DMS153 treated with DMSO at 0.1 percent for 48 hours (cell line): Measurements from ENCODE around the gene TCL1B.
A peak's percentile ranks its signal among the peaks of the same experiment; 100 is the strongest.
"Not testable (repeated sequence)": the region's sequence is repeated elsewhere in the genome, so short reads cannot be mapped to it uniquely, and the experiment has no call there.

Source experiments
- DNase-seq: peaks from one replicate; lab custom pipeline; 2025; ENCODE audit not compliant: unreplicated experiment; lab: John Stamatoyannopoulos, UW

TCL1B gene, protein sequence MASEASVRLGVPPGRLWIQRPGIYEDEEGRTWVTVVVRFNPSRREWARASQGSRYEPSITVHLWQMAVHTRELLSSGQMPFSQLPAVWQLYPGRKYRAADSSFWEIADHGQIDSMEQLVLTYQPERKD

DNA sequence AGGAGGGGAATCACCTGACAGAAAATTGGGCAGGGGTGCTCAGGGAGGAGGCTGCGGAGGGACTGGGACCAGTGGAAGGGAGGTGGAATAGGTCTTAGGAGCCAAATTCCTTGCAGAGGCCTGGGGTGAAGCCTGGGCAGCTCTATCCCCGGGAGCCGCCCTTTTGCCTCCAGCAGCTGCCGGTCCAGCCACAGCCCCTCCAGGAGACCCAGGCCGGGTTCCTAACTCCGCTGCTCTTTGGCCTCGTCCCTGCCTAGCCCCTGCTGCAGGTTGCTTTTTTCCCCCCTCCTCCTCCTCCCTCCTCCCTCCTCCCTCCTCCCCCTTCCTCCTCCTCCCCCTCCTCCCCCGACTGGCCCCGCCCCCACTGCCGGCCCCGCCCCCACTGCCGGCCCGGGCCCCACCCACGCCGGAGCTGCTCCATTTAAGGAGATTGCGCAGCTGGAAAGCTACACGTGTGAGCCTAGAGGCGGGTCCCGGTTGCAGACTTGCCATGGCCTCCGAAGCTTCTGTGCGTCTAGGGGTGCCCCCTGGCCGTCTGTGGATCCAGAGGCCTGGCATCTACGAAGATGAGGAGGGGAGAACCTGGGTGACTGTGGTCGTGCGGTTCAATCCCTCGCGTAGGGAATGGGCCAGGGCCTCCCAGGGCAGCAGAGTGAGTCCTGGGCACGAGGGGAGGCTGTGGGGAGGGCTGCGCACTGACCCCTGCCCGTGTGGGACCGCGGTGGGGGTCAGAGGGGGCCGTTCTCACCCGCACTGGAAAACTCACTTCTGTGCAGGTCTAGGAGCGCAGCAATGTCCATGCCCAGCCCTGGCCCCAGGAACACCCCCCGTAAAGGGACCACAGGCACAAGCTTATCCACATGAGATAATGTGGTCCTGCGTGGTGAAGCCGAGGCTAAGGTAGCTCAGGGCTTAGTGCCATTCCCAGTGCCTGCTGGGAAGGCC is at the start of gene TCL1B:
Gene TCL1B (plus strand): TSS at position 449 of the 945 bp plus-strand sequence. CDS start 42 bp downstream, at position 491.
- no peak for DNase-seq

GRCh38 chr14:95644981-95645380 is 41.2 kb upstream of the TCL1B start:
- DNase-seq: no peak

DNA sequence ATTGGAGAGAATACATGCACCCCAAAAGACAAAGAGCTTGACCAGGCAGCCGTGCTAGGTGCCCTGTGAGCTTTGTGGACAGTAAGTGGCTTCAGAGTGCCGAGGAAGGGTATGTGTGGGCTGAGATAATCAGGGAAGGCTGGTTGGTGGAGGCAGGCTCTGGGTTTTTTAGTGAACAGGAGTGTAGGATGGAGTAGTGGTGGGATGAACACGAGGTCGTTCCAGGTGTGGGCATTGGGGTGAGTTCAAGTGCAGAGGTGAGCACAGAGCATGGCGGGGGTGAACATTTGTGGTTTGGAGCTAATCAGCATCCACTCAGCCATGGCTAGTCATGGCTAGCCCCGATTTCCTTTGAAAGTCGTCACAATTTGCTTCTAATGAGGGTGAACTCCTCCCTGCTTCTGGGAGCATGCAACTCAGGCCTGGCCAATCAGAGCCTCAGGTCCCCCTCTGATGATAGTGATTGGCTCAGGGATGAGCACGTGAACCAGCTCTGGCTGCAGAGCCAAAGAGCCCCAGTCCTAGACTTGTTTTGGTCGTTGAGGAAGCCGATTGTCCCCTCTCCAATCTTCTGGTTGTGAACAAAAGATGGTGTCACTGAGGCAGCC is 40.7 kb upstream of the TCL1B start:
- no peak for DNase-seq

- DNase-seq: no peak
These were observed 38.3 kb upstream of the TCL1B start for GRCh38 chr14:95647926-95648325.

GRCh38 chr14:95649230-95649629 is 37.0 kb upstream of the TCL1B start:
- DNase-seq: peak; percentile 50

- DNase-seq: no peak
These were observed 35.2 kb upstream of the TCL1B start for GRCh38 chr14:95651028-95651427.

- DNase-seq: no peak
These were observed 34.2 kb upstream of the TCL1B start for GRCh38 chr14:95651821-95652583.

- no peak for DNase-seq
These were observed 33.5 kb upstream of the TCL1B start for GRCh38 chr14:95652690-95653089.

DNA sequence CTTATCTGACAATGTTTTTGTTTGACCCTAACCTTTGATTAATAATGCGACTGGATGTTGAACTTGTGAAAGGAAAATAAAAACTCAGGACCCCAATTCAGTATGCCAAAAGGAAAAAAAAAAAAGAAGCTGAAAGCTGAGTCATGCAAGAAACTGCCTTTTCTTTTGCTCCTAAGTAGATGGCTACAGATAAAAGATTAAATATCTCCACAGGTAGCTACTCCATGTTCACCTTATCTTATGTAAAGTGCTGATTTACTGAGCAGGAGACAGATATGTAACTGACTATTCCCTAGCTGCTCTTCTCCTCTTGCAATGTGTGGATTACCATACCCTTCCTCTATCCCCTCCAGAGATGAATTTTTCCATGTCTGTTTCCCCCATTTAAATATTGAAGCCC is 30.8 kb upstream of the TCL1B start:
- DNase-seq: no peak

DNA sequence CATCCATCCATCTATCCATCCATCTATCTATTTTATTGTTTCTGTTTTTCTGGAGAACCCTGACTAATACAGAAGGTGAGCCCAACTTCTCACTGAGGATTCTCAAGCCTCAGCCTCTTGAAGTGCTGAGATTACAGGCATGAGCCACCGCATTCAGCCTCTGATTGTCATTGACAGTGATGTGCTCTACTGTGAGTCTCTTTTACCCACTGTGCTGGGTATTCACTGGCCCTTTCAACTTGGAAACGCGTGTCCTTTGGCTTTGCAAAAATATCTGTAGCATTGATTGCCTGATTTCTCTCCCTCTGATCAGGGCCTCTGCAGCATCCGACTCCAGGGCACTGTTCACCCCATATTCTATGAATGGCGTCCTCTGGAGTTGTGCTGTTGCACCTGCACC is 29.6 kb upstream of the TCL1B start:
- DNase-seq: no peak

GRCh38 chr14:95657454-95657853 is 28.8 kb upstream of the TCL1B start:
- DNase-seq: no peak

DNA sequence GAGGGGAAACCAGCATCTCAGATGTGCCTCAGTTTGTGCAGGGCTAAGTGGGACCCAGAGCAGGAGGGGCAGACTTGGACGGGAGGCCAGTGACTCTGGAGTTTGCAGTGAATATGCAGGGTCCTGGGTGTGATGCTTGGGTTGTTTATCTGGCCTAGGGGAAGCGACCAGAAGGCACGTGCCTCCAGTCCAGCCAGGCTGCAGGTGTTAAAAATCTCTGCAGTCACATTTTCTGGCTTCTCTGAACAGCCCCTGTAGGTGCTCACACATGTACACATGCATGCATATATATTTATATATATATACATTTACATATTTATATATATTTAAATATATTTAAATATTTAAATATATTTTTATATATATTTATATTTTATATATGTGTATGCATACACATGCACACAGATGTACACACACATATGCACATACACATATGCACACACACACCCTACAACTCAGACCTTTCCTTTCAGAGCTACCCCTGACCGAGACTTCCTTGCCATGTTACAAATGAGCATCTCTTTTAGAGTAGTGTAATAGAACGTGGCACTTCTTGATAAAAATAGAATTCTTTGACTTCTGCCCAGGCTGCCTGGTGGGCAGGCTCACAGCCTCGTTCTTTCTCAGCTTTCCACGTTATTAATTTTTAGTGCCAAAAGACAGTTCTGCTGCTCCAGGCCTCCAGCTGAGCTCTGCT is 26.8 kb upstream of the TCL1B start:
- no peak for DNase-seq

- no peak for DNase-seq
These were observed 26.2 kb upstream of the TCL1B start for GRCh38 chr14:95659990-95660385.

DNA sequence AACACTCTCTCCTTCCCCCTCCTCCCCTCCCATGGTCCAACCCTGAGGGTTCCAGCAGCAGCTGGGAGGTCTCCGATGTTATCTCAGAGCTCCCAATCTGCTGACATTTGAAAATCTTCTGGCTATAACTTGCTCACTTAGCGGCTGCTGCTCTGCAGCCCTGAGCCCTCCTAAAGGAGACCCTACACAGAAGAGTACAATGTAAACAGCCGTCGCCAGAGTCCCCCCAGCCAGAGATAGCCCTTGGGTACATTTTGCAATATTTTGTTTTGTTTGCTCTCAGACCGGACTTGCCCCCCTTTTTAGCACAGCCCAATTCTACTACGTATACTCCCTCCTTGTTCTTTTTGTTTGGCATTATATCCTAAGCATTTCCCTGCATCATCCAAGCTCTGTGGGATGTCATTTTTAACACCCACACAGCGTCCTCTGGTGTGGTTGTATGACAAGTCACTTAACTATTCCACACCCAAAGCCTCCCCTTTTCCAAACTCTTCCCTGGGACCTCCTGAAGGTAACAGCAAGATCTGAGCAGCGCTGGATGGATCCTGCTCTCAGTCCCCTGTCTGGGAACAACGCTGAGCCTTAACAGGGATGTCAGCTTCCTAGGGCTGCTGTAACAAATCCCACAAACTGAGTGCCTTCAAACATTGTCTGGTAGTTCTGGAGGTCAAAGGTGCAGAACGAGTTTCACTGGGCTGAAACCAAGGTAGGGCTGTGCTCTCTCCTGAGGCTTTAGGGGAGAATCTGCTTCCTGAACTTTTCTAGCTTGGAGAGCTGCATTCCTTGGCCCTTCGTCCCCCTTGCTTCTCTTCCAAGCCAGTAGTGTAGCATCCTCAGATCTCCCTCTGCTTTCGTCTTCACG is 25.3 kb upstream of the TCL1B start:
- DNase-seq: no peak

DNA sequence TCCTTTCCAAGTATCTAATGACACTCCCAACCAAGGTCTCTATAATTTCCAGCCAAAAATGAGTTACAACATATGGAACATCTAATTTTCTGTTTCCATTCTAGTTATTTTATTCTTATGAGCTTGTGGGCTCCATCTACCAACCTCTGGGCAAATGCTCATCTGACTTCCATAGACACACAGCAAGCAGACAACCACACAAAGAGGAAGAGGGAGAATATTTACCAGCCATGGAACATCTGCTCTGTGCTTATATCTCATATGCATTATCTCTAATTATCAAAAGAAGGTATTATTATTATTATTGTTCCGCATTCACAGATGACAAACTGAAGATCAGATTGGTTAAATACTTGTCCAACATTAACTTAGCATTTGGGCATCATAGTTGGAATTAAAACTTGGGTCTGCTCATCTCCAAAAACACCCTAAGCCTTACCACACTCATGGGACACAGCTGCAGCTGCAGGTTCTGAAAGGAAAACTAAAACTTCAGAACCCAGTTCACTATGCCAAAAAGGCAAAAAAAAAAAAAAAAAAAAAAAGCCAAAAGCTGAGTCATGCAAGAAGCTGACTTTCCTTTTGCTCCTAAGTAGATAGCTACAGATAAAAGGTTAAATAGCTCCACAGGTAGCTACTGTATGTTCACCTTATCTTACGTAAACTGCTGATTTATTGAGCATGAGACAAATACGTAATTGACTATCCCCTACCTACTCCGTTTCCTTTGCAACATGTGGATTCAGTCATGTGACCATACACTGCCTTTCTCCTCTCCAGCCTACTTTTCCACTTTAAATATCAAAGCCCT is 23.6 kb upstream of the TCL1B start:
- no peak for DNase-seq

GRCh38 chr14:95663226-95663797 is 22.9 kb upstream of the TCL1B start:
- no peak for DNase-seq

DNA sequence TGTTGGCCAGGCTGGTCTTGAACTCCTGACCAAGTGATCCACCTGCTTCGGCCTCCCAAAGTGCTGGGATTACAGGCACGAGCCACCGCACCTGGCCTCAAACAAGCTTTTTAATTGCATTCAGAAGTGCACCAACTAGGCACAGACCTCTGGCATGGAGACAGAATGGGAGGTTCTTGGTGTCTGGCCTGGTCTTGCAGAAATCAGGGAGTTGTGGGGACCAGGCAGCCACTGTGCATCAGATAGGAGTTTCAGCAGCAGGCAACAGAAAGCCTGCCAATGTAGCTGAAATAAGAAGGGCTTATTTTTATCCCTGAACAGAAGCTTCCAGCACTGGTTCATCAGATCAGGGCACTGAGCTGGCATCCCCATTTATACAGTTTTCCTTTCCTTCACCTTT is 22.2 kb upstream of the TCL1B start:
- no peak for DNase-seq

DNA sequence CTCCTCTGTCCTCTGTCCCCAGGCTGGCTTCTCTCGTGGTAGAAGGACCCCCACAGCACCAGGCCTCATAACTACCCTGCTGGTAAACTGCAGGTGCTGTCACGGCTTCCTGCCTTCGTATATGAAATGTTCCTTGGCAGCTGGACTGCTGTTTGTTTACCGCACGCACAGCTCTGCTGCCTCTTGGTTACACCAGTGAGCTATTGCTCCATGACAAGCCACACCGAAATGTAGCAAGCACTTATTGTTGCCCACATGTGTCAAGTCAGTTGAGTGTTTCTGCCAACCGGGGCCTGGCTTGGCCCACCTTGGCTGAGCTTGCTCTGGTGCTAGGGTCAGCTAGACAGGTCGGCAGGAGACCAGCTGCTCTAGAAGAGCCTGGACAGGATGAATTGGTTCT is 21.7 kb upstream of the TCL1B start:
- peak; percentile 17 for DNase-seq

DNA sequence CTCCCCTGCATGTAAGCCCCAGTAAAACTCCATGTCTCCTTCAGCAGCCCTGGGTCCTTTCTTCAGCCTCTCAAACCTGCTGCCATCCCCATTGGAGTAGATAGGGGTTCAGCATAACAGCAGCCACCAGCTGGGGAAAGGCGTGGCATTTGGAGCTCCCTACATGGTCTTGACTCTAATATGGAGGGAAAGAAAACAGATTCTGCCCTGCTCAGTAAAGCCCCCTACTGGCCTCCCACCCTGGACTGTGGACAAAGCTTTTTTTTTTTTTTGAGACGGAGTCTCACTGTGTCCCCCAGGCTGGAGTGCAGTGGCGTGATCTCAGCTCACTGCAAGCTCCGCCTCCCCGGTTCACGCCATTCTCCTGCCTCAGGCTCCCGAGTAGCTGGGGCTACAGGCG is 20.7 kb upstream of the TCL1B start:
- not testable (repeated sequence) for DNase-seq
